ENCODE data around the gene CCNYL1.

CCNYL1 gene

GRCh38 chr2:207802650-207803049 lies 91.2 kb downstream of the CCNYL1 start:
- no peak for DNase-seq
